Caco-2 (cell line): ENCODE results near the gene C6orf89. TPM values are rescaled to one million over a fixed set of nuclear protein-coding genes. Genes with fewer than 3 reads are reported as not detected.

Experiments used
- BruUV-seq: library from RNA; stranded (reverse); fragments of 400-500 nt; replicated peaks from 2 replicates; lab custom pipeline; 2021; lab: Mats Ljungman, UMichigan
- CTCF ChIA-PET: fragments of 300-600 bp; sonication (Branson Sonifier 250); formaldehyde crosslinking; loops from one replicate; lab custom pipeline; 2022; ENCODE audit warnings: antibody characterized with exemption; lab: Charles Lee
- POLR2A ChIA-PET: fragments of 300-600 bp; sonication (Branson Sonifier 250); formaldehyde crosslinking; loops from one replicate; lab custom pipeline; 2022; ENCODE audit warnings: antibody characterized with exemption; lab: Charles Lee
- DNase-seq, 2 experiments: peaks; one replicate each; pipeline versions ENCODE4 v3.0.0 to v3.0.0-alpha.2; 2020 to 2022
- H3K27me3 ChIP-seq: replicated peaks from 2 replicates; pipeline ENCODE4 v1.6.0; 2011; ENCODE audit warnings: low read length; ENCODE audit not compliant: control insufficient read depth, insufficient read depth
- H3K36me3 ChIP-seq: 2 replicates; pipeline ENCODE4 v1.5.1; 2011; ENCODE audit warnings: low read length; ENCODE audit not compliant: control insufficient read depth, insufficient read depth
- H3K4me1 ChIP-seq: fragments of 250-450 bp; sonication (Bioruptor Pico); 2 replicates; pipeline ENCODE4 v1.5.1; 2020; ENCODE audit warnings: mild to moderate bottlenecking
- H3K4me3 ChIP-seq: 2 replicates; pipeline ENCODE4 v1.5.1; 2011; ENCODE audit warnings: low read depth, mild to moderate bottlenecking, control low read depth, low read length
- H3K9me3 ChIP-seq: fragments of 250-450 bp; sonication (Bioruptor Pico); 2 replicates; pipeline ENCODE4 v1.5.1; 2020; ENCODE audit warnings: mild to moderate bottlenecking, moderate library complexity
- H3K27ac Mint-ChIP-seq: one replicate; pipeline ENCODE4 v1.8.0; 2022; ENCODE audit warnings: mixed read lengths; ENCODE audit not compliant: unreplicated experiment
- H3K27me3 Mint-ChIP-seq: one replicate; pipeline ENCODE4 v1.8.0; 2022; ENCODE audit warnings: mixed read lengths; ENCODE audit not compliant: insufficient read depth, unreplicated experiment
- H3K36me3 Mint-ChIP-seq: one replicate; pipeline ENCODE4 v1.8.0; 2022; ENCODE audit warnings: mild to moderate bottlenecking, mixed read lengths; ENCODE audit not compliant: insufficient read depth, unreplicated experiment
- H3K4me1 Mint-ChIP-seq: one replicate; pipeline ENCODE4 v1.8.0; 2022; ENCODE audit warnings: low read depth, mixed read lengths; ENCODE audit not compliant: unreplicated experiment
- H3K4me3 Mint-ChIP-seq: one replicate; pipeline ENCODE4 v1.8.0; 2022; ENCODE audit warnings: mild to moderate bottlenecking, moderate library complexity, mixed read lengths; ENCODE audit not compliant: unreplicated experiment
- H3K9me3 Mint-ChIP-seq: one replicate; pipeline ENCODE4 v1.8.0; 2022; ENCODE audit warnings: mixed read lengths; ENCODE audit not compliant: unreplicated experiment
- CTCF ChIP-seq, 2 experiments: fragments of 200-600 bp in 1 of 2; IDR thresholded peaks; 1 replicate in 1 of 2; 2 replicates in 1 of 2; pipeline versions ENCODE4 v1.5.1 to v1.8.0; 2011 to 2022; ENCODE audit warnings: antibody characterized with exemption in 1 of 2, control low read depth in 1 of 2, inconsistent platforms in 1 of 2, low read depth in 1 of 2, low read length in 1 of 2, mild to moderate bottlenecking in 1 of 2, moderate library complexity in 1 of 2; ENCODE audit not compliant: insufficient read depth in 1 of 2, severe bottlenecking in 1 of 2, unreplicated experiment in 1 of 2
- intact Hi-C: fragments of 100-400 bp; cut with micrococcal nuclease; formaldehyde crosslinking; loops from one replicate; pipeline ENCODE4 v1.10.0; 2022; ENCODE audit not compliant: unreplicated experiment
- total RNA-seq: library from RNA; stranded (reverse); gene quantifications from 2 replicates; pipeline ENCODE4 v1.2.3, GENCODE V29; 2022

C6orf89 gene
- total RNA-seq, 1 experiment from 2014 or later, result 24.4 TPM

- CTCF ChIA-PET, result no interaction called here
- Mint-ChIP-seq H3K9me3 (no peaks in the 10 kb centered on the region), H3K36me3 (peaks cover 30% of the 10 kb centered on the region), H3K27ac (no peak overlapping the region), H3K27me3 (no peaks in the 10 kb centered on the region), H3K4me3 (no peak overlapping the region), H3K4me1 (peaks cover 15% of the 10 kb centered on the region)
- H3K9me3 ChIP-seq, result no peaks in the 10 kb centered on the region
- no peak for TF ChIP-seq CTCF (IDR thresholded peaks at IDR 0.05; ENCODE audit: insufficient read depth in 1 of 2, low read depth in 1 of 2, low read length in 1 of 2, severe bottlenecking in 1 of 2, unreplicated experiment in 1 of 2)
- no peak for DNase-seq
- BruUV-seq, result no TSS peak
- no peak overlapping the region for H3K4me3 ChIP-seq
- intact Hi-C loops, result no loop called here
- no peaks in the 10 kb centered on the region for H3K36me3 ChIP-seq
- POLR2A ChIA-PET, result no interaction called here
- 0 out of 2 replicates have a peak, but pooled peaks cover 5% of the 10 kb centered on the region for H3K4me1 ChIP-seq
- no peaks in the 10 kb centered on the region for H3K27me3 ChIP-seq
Observed at GRCh38 chr6:36871686-36872085, 14.1 kb upstream of the C6orf89 start.

GRCh38 chr6:36873115-36873514 lies 12.6 kb upstream of the C6orf89 start:
- H3K36me3 Mint-ChIP-seq, result peaks cover 23% of the 10 kb centered on the region

More at GRCh38 chr6:36873115-36873514, 12.6 kb upstream of the C6orf89 start:
- Histone ChIP-seq H3K36me3 (no peaks in the 10 kb centered on the region), H3K9me3 (no peaks in the 10 kb centered on the region), H3K4me1 (0 out of 2 replicates have a peak, but pooled peaks cover 5% of the 10 kb centered on the region), H3K27me3 (no peaks in the 10 kb centered on the region), H3K4me3 (no peak overlapping the region)
- POLR2A ChIA-PET, result interaction anchor here (0.7 to 1.0 kb wide), 3 partner anchors 9 to 145 kb away, joined by 3 to 4 read pairs (median 3); partner anchors contain the start of gene MTCH1
- DNase-seq, result no peak
- H3K27me3 Mint-ChIP-seq, result no peaks in the 10 kb centered on the region
- peaks cover 8% of the 10 kb centered on the region for H3K4me1 Mint-ChIP-seq
- TF ChIP-seq CTCF (IDR thresholded peaks at IDR 0.05; ENCODE audit: insufficient read depth in 1 of 2, low read depth in 1 of 2, low read length in 1 of 2, severe bottlenecking in 1 of 2, unreplicated experiment in 1 of 2), result no peak
- peak overlapping the region; percentile 92 for H3K4me3 Mint-ChIP-seq
- no peaks in the 10 kb centered on the region for H3K9me3 Mint-ChIP-seq
- CTCF ChIA-PET, result interaction anchor here (0.9 to 4.2 kb wide), 4 partner anchors 13 to 145 kb away, joined by 3 to 31 read pairs (median 17); partner anchors contain the start of gene C6orf89
- no TSS peak for BruUV-seq
- peak overlapping the region; percentile 98 for H3K27ac Mint-ChIP-seq
- intact Hi-C loops, result no loop called here
